SKM-1 (cell line): Measurements from ENCODE around the gene MAP4K5.

ENCODE experiments used
- DNase-seq: peaks from one replicate; lab custom pipeline; 2025; ENCODE audit not compliant: unreplicated experiment; lab: John Stamatoyannopoulos, UW

The MAP4K5 gene

DNA sequence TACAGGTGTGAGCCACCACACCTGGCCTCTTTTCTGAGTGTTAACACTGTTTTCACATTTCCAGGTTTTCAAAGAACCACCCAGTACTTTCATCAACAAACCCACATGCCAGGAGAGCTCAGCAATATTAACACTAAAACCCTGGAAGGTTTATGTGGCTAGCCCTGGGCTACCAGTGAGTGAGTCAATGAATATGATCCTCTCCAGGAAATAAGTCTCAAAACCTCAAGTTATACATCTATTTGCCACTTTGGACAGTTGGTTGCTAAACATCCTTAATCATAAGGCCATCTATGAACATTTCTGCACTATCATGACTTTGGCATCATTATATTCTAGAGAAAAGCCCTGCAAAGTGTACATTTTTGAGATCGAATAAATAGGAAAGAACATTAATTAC is 129.4 kb downstream of the MAP4K5 start:
- no peak for DNase-seq

DNA sequence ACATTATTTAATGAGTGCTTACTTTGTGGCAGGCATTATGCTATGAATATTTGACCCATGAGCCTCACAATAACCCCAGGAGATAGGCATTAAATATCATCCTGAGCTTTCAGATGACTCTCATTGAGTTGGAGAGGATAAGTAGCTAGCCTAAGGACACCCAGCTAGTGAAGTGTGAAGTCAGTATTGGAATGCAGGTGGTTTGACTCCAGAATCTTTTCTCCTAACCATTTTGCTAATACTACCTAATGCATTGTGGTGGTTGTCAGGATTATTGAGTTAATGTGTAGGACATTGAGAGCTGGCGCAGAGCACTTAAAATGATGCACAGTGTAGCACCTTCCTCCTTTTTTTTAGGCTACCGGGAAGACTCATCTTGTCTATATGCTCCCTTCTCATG is 131.9 kb downstream of the MAP4K5 start:
- no peak for DNase-seq

DNA sequence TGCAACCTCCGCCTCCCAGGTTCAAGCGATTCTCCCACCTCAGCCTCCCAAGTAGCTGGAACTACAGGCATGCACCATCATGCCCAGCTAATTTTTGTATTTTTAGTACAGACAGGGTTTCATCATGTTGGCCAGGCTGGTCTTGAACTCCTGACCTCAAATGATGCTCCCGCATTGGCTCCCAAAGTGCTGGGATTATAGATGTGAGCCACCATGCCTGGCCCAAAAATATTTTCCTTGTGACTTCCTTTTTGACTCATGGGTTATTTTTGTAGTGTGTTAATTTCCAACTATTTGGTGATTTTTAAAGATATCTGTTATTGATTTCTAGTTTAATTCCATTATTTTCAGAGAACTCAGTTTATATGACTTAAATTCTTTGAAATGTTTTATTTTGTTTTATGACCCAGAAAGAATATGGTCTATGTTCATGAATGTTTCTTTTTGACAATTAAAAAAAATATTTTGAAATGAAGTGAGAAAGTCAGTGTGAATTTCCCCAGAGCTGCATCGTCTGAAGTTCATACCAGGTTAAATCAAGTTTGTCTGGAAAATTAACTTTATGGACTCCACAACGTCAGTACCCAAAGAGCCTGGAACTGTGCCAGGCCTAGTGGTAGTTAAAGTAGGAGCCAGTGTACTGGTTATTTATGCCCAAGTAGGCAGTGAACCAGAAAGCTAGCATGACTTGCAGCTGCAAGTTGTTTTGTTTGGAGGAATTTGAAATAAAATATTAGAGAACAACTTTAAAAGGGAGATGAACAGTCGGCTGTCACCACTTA is 132.9 kb downstream of the MAP4K5 start:
- no peak for DNase-seq

DNA sequence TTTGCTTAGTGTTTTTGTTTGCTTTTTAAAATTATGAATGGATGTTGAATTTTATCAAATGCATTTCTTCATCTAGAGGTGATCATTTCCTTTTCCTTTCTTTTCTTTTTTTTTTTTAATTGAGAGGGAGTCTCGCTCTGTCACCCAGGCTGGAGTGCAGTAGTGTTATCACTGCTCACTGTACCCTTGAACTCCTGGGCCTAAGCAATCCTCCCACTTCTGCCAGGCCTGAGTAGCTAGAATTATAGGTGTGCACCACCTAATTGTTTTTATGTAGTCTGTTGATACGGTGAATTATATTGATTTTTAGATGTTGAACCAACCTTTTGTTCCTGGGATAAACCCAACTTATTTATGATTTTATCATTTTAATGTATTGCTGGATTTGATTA is 134.2 kb downstream of the MAP4K5 start:
- no peak for DNase-seq

DNA sequence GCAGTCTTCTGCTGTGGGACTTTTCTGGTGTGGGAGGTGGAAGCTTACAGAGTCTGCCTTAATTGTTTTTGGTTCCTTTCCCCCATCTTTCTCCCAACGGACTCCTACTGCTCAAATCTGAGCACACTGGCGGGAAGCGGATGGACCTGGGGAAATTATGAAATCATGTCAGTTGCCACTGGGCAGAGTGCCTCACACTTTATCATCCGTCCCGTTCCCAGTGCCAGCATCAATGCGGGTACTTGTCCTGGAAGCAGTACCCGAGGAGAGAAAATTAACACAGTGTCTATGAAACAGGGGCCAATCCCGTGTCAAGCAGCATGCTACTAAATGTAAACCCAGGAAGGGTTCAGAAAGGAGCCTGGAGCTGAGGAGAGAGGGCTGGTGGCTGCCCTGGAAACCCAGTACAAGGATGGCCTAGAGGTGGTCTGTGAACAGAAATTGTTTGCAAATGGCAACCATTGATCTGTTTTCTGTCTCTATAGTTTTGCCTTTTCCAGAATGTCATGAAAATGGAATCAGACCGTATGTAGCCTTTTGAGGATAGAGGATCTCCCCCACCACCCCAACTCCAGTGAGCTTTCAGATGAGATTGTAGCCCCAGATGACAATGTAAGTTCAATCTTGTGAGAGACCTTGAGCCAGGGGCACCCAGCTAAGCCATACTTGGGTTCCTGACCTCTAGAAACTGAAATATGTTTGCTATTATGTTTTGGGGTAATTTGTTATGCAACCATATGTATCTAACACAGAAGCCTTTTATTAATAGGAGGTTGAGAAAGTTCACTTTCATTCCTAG is 134.8 kb downstream of the MAP4K5 start:
- no peak for DNase-seq

DNA sequence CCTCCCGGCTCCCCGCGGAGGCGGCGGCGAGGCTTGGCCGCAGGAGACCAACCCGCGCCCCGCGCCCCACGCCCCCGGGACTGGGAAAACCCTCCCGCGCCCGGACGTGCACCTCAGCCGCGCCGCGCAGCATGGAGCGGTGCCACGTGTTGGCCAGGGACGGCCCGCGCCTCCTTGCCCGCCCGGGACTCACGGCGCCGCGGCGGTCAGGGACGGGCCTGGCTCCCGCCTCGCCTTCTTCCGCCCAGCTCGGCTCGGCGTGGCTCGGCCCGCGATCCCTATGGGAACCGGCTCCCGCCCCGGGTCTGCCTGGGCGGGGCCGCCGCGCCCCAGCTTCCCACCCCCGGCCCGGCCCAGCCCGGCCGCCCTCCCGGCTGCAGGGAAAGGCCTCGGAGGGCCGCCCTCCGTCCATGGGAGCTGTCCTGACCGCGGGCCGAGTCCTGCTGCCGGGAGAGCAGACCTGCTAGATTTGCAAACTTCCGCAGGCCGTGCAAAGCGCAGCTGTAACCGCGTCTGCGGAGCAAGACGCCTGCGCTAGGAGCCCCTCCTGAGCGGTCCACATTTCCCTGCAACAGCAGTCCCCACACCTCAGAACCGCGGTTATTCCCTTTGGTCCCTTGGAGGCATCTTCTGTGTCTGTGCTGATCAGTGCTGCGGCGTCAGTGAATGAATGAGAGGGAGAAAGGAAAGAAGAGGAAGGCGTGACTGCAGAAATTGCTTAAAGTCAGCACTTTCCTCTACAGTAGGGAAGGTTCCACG is 135.6 kb downstream of the MAP4K5 start, which contains the start of gene CDKL1:
Gene CDKL1, minus strand, starts transcription at position 251 of the 759 bp plus-strand sequence. CDS start 1,013 bp downstream, outside the sequence.
- no peak for DNase-seq

DNA sequence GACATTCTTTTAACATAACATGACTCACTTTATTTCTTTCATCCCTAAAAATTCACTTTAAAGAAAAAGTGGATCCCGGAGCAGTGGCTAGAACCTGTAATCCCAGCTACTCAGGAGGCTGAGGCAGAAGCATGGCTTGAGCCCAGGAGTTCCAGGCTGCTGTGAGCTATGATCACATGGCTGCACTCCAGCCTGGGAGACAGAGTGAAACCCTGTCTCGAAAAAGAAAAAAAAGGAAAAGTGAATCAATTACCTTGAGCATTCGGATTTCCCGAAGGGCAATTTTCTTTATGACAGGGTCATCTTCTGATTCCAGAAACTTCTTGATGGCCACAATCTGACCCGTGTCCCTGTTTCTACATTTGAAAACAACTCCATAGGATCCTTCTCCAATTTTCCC is 136.9 kb downstream of the MAP4K5 start:
- DNase-seq, result no peak

DNA sequence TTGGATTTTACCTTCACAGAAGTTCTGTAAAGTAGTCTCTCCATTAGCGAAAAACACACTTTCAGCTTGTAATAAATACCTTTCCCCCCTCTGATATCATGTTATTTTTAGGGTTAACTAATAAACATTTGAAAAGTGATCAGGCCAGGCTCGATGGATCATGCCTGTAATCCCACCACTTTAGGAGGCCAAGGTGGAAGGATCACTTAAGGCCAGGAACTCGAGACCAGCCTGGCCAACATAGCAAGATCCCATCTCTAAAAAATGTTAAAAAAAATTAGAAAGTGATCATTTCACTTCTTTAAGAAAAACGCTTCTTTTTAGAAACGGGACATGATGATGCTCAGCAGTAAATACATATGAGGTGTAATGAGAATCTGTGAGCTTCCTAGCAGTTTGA is 137.7 kb downstream of the MAP4K5 start:
- no peak for DNase-seq

DNA sequence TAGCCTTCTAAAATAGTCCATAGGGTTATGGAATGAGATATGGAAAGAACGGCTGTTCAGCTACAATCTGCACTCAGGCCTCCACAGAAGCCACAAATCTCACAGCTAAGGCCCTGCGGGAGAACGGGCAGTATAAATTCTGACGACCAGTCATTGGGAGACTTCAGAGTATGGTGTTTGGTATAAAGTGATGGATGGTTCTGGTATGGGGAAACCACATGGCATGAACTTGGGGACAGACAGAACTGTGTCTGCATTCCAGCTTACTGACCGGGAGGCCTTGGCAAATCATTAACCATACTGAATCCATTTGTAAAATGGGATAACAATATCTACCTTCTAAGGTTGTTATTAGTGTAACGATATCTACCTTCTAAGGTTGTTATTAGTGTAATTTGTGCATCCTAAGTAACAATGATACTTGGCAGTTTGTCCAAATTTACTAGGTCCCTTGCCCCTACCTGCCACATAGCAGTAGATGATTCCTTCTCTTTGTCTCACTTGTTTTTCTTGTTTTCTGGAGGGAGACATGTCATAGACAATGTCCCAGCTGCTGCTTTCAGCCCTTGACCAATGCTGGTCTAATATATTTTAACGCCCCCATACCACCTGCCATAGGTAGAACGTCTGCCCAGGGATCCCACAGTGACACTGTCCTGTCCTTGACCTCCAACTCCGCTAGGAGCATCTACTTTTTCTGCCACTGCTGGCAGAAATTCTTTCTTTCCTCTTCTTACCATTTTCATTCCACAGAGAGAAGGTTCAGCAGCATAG is 142.5 kb downstream of the MAP4K5 start:
- DNase-seq, result no peak

DNA sequence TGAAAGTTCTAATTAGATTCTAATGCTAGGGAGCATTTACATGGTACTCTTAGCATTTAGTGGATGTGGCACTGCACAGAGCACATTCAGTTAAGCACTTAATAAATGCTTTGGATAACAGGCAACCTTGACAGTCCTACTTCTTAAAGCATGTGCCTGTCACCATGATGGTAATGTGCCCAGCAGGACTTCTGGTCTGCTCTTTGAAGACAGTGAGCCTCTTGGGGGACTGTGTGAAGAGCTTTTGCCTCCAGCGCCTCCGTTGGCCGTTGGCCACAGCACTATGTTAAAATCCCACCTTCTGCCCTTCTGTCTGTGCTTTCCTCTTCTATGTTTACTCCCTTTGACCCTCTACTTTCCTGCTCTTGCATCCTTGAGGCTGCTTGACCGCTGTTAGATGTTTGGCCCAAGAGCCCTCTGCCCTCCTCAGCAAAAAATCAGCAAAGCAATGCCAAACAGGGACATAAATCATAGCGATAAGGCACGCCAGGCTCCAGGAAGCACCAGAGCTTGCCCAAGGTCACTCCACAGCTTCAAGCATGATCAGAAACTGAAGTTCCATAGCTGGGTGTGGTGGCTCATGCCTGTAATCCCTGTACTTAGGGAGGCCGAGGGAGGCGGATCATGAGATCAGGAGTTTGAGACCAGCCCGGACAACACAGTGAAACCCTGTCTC is 144.0 kb downstream of the MAP4K5 start:
- no peak for DNase-seq

DNA sequence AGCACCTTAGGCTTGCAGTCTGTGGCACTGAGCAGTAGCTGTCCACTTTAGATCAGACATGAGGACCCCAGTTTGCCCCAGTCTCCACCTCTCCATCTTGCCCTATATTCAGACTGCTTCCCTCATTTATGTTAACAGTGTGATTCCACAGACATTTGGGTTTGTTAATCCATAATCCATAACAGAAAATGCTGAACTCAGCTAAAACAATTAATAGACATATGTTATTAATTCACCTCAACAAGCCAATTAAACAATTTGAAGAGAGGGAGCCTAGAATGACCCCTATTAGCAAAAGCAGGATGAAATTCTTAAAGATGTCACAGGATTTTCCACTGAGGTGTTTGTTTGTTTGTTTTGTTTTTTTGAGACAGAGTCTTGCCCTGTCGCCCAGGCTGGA is 144.8 kb downstream of the MAP4K5 start:
- no peak for DNase-seq

DNA sequence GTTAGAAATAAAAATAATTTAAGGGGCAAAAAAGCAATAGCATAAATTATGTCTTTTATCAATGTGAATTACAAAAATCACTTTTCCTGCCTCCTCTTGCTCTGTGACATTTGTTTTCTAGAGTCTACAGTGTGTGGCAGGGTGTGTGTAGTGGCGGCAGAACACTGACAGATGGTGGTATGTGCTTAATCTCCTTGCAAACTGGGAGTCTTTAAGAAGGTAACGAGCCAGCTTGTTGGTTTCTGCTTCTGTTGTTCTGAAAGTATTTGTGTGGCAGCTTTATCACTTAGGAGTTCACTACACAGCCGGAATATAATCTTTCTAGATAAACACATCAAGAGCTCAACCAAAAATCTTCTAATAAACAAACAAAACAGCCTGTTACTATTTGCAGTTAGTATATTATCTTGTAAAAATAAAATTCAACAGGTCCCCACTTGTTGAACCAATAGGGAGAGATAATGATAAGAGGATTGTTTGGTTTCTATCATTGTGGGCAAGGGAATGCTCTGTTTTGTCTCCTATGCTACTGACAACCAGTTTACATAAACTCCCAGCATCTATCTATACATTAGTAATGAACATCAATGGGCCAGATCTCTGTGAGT is 148.6 kb downstream of the MAP4K5 start:
- no peak for DNase-seq

DNA sequence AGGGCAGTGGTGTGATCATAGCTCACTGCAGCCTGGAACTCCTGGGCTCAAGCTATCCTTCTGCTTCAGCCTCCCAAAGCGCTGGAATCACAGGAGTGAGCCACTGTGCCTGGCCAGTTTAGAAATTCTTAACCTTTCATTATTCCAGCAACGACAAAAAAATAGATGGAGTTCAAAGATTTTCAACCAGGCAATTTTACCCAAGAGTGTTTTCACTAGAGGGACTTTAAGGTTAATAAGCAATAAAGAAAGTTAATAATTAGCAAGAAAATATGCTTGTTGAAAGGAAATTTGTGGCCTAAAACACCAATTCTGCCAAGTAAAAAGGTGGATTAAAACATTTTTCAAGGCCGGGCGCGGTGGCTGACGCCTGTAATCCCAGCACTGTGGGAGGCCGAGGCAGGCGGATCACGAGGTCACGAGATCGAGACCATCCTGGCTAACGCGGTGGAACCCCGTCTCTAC is 150.5 kb downstream of the MAP4K5 start:
- DNase-seq, result no peak

DNA sequence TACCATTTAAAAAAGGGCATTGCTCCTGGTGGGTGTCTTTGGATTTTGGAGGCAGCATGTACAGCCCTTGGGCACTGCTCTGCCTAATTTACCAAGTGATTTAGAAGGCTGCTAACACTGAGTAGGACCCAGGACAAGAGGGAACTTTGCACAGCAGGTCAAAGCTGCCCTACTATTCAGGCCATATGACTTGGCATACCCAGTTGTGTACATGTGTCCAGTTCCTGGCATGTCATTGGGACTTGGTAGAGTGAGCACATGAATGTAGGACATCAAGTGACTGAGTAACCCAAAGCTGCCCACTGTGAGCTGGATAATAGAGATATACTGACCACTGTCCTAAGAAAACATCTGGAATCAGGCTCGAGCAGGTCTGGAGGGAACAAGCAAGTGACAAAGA is 151.4 kb downstream of the MAP4K5 start:
- no peak for DNase-seq

DNA sequence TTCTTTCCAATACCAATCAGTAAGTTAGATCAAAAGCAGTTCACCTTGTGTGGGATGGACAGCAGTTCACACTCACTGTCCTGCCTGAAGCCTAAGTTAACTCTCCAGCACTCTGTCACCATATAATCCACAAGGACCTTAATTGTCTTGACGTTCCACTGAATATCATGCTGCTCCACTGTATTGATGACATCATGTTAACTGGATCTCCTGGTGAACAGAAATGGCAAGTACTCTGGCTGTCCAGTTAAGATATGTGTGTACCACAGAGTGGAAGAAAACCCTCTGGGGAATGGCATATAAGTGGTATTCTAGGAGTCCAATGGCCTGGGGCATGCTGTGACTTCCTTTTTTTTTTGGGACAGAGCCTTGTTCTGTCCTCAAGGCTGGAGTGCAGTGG is 151.9 kb downstream of the MAP4K5 start:
- DNase-seq, result no peak

DNA sequence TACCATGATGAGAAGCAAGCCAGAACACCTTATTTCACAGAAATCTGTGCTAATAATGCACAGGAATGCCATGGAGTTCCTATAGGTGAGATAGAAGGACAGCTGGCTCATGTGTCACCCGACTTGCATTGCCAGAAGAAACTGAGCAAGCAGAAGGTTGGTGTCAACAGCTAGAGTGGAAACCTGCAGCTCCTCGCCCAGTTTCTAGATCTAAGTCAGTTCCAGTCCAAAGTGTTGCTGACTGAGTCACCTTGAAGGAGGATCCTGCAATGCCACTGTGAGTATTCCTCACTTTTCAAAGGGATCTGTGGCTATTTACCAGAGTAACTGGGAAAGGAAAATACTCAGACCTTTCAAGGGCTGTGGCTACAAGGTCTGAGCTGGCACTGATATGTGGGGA is 152.8 kb downstream of the MAP4K5 start:
- DNase-seq, result no peak

DNA sequence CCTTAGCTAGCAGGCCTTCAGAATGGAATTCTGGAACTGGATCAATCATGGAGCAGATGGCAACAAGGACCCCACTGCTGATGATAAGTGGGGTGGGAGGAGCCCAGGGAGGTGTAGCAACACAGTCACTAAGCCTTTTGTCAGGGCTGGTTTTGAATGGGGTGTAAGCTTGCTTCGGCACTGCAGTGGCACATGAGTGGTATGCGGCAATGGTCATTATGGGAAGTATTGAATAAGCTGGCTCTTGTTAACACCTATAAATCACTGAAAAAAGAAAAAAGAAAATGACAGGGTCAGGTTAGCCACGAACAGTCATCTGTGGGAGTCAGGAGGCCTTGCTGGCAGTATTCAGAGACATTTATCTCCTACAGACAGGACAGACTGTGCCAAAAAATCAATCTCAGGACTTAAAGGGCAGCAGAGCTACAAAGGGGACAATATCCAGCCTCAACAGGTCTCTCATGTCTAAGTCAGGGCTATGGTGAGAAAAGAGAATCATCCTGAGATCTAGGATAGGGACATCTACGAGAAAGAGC is 154.8 kb downstream of the MAP4K5 start:
- DNase-seq, result no peak

DNA sequence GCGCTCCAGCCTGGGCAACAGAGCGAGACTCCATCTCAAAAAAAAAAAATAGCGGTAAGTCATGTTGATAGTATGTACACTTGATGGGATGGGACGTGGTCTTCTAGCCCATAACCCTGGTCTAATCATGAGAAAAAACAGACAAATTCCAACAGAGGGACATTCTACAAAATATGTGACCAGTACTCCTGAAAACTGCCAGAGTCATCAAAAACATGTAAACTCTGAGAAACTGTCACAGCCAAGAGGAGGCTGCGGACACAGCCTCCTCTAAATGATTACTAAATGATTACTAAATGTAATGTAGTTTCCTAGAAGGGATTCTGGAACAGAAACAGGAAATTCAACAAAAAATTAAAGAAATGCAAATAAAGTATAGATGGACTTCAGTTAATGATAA is 156.6 kb downstream of the MAP4K5 start:
- no peak for DNase-seq

DNA sequence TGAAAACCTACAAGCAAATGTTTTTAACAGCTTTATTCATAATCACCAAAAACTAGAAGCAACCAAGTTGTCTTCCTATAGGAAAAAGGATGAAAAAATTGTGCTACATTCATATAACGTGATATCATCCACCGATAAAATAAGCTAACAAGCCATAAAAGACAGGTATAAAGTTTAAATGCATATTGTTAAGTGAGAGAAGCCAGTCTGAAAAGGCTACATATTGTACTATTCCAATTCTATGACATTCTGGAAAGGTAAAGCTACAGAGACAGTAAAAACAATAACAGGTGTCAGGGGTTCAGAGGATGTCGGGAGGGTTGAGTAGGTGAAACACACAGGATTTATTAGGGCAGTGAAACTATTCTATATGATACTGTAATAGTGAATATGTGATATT is 158.4 kb downstream of the MAP4K5 start:
- DNase-seq, result no peak

DNA sequence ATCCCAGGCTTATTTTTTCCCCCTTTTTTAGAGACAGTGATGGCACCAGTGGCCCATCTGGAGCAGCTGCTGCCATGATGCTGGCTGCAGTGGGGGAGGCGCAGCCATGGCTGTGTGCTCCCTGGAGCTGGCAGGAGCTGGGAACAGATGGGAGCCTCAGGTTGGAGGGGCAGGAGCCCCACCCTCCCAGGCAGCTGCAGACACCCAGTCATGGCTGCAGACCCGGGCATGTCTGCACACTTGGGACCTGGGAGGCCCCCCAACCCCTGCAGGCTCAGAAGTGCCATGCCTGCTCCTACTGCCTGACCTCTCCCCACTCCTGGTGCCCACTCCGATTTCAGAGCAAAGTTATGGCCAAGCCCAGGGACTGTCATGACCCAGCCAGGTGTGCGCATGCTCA is 160.8 kb downstream of the MAP4K5 start:
- no peak for DNase-seq
